ENCODE measurements around the gene WDR27.

DNA sequence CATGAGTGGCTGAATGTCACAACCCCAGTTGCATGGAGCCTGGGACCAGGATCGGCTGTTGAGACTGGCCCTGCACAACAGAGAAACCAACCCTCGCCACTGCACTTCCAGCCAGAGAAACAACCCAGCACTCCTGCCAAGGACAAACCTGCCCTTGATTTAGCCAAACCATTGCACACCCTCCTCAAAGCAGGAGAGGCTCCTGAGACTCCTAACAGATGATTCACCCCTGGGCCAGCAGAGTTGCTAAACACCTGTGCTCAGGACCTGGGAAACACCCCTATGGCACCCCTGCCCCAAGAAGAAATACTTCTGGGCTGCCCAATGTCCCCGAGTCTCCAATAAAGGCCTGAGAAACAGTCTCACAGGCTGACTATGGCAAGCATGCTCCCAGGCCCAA, 17.8 kb downstream of the WDR27 start:
- no peak for TF ChIP-seq CTCF (IDR thresholded peaks at IDR 0.05)
- TF ChIP-seq POLR2A (IDR thresholded peaks at IDR 0.05) = no peak
